NCI-H187 treated with DMSO at 0.1 percent for 48 hours (cell line): Measurements from ENCODE around the gene ADISSP.

Experiments
- DNase-seq: peaks from one replicate; lab custom pipeline; 2025; lab: John Stamatoyannopoulos, UW

The ADISSP gene

GRCh38 chr20:3781153-3781910, 13.8 kb upstream of the ADISSP start, which contains the start of gene SPEF1:
TSS of gene SPEF1 (minus strand) at chr20:3781448. CDS start at chr20:3781287, 161 bp downstream.
- DNase-seq = peak; percentile 79

GRCh38 chr20:3778976-3779375, 11.4 kb upstream of the ADISSP start:
- no peak for DNase-seq

GRCh38 chr20:3777716-3778629, 10.4 kb upstream of the ADISSP start:
- DNase-seq = no peak

GRCh38 chr20:3777381-3777715, 9.8 kb upstream of the ADISSP start:
- no peak for DNase-seq

DNA sequence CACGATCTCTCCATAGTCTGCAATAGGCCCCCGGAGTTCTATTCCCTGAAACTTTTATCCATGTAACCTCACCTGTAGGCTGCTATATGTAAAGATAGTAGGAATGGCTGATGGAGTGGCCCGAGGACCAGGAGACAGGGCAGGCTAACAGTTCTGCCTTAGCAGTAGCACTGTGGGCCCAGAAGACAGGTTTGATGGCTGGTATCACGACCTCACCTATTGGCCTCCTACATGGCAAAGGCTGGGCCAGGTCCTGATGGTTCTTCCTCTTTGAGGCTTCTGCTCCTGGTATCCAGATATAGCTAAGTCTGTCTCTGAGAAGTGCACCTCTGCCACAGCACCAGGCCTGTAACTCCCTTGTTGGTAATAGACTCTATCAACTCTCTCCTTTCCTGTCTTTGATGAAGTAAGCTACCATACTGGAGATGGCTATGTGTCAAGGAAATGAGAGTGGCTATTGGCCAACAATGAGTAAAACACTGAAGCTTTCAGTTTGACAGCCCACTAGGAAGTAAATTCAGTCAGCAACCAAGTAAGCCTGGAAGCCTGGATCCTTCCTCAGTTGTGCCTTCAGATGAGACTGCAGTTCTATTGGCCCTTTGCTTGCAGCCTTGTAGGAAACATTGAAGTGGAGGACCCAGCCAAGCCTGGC, 8.0 kb upstream of the ADISSP start:
- no peak for DNase-seq

- DNase-seq = no peak
Observed at GRCh38 chr20:3771552-3772058, 4.1 kb upstream of the ADISSP start.

- no peak for DNase-seq
Observed at GRCh38 chr20:3768342-3769130, 983 bp upstream of the ADISSP start.

DNA sequence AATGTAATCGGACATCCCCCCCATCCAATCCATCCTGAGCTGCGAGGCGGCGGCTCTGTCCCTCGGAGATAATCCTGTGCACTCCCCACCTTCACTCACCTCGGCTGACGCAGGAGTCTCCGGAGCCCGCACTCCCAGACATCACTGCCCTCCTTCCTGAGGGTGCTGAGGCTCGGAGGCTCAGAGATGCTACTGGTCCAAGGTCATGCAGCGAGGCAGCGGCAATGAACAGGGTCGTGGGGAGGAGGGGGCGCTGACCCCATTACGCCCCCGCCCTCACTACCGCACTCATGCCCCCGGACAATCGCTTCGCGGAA, 485 bp downstream of the ADISSP start:
- DNase-seq = no peak

DNA sequence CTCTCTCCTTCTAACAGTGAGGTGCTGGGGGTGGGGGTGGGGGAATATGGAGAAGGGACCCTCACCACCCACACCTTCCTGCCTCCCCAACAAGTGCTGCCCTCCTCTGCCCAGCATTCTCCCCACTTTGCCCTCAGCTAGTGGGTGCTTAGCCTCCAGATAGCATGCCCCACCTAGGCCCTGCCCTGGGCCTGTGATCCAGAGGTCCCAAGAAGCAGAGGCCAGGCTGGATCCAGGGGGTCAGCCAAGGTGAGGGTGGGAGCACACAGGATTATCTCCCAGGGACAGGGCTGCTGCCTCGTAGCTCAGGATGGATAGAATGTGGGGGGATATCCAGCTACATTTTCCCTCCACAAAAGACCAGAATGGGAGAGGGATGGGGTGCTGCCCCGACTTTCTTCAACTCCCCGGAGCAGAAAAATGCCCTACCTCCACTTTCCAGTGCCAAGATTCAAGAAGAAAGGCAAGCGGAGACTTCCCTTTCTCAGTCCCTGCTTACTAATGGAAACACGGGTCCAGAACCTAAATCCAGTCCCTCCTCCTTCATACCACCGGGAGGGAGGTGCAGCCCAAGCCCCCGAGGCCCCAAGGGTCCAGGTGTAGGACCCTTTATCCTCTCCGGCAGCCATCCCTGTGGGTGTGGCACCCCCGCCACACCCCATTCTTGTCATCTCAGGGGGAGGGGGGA, 987 bp downstream of the ADISSP start:
- no peak for DNase-seq

GRCh38 chr20:3765171-3765882, 2.2 kb downstream of the ADISSP start:
- no peak for DNase-seq

DNA sequence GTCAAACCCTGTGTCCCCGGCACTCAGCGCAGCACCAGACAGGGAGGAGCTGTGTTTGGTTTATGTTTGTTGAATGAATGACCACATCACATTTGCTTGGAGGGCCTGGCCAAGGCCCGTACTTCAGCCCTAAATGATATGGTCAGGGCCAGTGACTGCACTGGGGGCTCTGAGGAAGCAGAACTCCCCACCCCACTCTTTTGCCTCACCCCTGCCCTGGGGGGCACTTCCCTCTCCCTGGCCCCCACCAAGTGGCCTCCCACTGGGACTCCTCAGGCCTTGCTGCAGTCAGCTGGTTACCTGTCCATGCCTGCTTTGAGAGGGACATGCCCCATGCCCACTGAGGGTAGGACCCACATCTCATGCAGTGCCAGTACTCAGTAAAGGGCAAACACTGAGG, 2.9 kb downstream of the ADISSP start:
- DNase-seq = no peak

DNA sequence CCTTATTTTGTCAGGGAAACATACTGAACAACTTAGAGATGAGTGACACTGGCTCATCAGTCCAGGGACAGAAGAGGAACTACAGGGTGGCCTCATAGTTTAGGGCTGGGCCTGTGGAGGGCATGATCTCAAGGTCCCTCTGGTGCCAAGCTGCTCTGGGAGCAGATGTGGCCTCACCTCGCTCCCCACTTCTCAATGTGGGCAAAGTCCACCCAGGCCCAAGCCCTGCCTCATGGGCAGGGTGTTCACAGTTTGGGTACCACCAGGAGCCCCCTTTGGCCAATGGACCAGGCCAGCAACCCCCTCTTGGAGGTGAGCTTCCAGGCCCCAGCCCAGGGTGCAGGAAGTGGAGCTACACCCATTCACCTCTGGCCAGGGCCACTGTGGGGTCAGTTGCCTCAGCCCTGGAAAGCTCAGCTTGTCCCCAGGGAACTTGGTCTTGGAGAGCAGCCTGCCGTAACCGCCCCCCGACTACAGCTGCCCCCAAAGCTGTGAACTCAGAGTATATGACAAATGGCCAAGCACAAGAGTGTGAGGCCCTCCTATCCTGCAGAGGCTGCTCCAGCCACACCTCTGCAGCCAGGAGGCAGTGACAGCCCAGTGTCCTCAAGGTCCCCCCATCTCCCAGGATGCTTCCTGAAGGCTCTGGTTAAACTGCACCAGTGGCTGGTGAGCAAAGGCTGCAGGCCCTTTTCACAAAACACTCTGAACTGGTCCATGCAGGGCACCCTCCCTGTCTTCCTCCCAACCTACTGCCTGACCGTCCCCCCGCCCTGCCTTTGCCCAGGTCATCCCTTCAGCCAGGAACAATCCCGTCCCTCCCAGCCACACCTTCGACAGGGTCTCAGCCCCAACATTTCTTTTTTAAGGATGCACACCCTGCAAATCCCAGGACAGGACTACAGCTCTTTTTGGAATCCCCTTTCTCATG, 3.6 kb downstream of the ADISSP start:
- DNase-seq = no peak

DNA sequence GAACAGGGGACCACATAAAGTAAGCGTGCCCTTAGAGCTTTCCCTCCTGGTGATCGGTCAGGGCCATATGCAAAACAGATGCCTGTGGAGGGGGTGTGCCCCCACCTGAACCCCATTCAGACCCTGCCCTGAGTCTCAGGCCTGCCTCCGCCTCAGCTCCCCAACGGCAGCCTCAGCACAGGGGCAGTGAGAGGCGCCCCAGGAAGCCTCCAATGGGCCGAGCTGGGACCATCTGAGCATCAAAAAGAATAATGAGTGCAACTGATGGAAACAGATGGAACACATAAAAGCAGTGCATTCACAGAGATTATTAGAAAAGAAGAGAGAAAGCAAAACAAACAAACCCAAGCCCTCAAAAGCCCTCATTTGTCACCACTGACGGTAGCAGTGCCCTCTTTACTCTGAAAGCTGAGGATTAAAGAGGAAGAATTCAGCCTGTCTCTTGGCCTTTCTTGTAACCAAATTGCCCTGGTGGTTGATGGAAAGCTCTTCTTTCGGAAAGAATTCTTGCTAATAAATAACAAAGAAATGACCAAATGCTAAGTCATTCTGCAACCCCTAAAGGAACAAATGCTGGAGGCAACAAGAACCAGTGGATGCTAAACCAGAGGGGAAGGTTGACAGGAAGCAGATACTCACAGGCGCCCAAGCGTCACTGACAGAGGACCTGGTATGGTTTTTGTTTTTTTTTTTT, 6.8 kb downstream of the ADISSP start:
- no peak for DNase-seq

DNA sequence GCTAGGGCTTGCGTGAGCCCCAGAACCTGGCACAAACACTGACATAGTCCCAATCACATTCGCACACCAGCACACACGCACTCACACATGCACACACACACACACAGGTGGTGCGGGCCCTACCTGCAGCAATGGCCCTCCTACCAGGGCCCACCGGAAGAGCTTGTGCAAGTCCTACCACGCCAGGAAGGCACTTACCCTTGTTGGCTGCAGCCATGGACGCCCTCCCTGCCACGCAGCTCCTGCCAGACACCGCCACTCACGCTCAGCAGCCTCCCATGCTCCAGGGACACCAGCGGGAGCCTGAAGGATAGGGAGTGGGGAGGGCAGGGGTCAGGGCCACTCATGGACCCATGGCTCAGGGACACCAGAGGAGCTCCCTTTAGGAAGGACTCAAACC, 7.7 kb downstream of the ADISSP start:
- DNase-seq = no peak

- no peak for DNase-seq
Observed at GRCh38 chr20:3759316-3759823, 8.2 kb downstream of the ADISSP start.

DNA sequence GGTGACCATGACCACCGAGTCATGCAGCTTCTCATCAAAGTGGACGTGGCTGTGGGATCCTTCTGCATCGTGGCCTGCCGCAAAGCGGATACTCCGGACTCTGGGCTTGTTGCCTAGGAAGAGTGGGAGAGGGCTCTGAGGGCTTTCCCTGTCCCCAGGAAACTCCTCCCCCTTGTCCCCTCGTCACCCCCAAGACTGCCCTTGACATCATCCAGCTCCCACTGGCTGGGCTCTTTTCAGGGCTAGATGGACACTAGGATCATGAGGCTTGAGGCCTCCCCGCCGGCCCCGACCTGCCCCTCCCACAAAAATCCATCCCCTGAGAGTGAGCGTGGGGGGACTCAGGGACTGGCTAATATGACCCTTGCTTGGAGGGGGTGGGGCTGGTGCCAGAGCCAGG, 9.0 kb downstream of the ADISSP start:
- no peak for DNase-seq

GRCh38 chr20:3757268-3757667, 10.3 kb downstream of the ADISSP start:
- no peak for DNase-seq

GRCh38 chr20:3755814-3756480, 11.6 kb downstream of the ADISSP start:
- DNase-seq = no peak
